ENCODE measurements around the gene PXMP4. TPM values are rescaled to one million over a fixed set of nuclear protein-coding genes. Genes with fewer than 3 reads are reported as not detected.
"Not testable (repeated sequence)": the region's sequence is repeated elsewhere in the genome, so short reads cannot be mapped to it uniquely, and the experiment has no call there.

PXMP4 gene
- total and polyA plus RNA-seq, 12 donors, result 6.8 to 47.4 (median 20.4) TPM

DNA sequence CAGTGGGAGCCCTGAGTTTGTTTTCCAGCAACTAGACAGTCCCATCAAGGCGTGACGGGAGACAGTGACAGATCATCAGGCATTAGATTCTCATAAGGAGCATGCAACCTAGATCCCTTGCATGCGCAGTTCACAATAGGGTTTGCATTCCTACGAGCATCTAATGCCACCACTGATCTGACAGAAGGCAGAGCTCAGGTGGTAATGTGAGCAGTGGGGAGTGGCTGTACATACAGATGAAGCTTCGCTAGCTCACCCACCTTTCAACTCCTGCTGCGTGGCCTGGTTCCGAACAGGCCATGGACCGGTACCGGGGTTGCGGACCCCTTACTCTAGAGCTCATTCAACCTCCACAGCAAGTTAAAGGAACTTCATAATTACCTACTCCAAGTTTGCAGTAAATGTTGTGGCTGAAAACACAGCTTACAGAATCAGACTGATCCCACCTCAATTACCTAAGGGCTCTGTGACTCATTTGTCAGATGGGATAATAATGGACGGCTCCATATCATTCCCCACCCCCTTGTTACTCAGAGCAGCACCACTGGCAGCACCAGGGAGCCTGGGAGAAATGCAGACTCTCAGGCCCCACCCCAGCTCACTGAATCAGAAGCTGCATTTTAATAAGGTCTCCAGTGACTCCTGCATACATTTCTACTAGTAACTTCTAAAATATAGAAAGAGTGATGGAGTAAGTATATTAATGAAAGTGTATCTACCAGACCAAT lies 15.7 kb downstream of the PXMP4 start:
- H3K27ac ChIP-seq, result no peak overlapping the region
- H3K4me1 ChIP-seq (replicated peaks in 1 of 2), result peaks cover 3 to 12% of the 10 kb centered on the region in 2 donors
- H3K36me3 ChIP-seq (replicated peaks in 1 of 2), result peaks cover 0 to 17% of the 10 kb centered on the region in 2 donors
- TF ChIP-seq, protein P1, sequence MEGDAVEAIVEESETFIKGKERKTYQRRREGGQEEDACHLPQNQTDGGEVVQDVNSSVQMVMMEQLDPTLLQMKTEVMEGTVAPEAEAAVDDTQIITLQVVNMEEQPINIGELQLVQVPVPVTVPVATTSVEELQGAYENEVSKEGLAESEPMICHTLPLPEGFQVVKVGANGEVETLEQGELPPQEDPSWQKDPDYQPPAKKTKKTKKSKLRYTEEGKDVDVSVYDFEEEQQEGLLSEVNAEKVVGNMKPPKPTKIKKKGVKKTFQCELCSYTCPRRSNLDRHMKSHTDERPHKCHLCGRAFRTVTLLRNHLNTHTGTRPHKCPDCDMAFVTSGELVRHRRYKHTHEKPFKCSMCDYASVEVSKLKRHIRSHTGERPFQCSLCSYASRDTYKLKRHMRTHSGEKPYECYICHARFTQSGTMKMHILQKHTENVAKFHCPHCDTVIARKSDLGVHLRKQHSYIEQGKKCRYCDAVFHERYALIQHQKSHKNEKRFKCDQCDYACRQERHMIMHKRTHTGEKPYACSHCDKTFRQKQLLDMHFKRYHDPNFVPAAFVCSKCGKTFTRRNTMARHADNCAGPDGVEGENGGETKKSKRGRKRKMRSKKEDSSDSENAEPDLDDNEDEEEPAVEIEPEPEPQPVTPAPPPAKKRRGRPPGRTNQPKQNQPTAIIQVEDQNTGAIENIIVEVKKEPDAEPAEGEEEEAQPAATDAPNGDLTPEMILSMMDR (IDR thresholded peaks at IDR 0.05), result no peak
- TF ChIP-seq POLR2A (IDR thresholded peaks at IDR 0.05), result no peak
- no peak overlapping the region for H3K4me3 ChIP-seq
- intact Hi-C loops (cut with DNase I), result no loop called here
- DNase-seq, result no peak
- WGBS, 4 donors, result 90 to 93% (median 93%) methylated on average over 8 to 11 of the region's 11 CpGs
- no peaks in the 10 kb centered on the region for H3K27me3 ChIP-seq
- no peaks in the 10 kb centered on the region for H3K9me3 ChIP-seq (replicated peaks in 1 of 3)

GRCh38 chr20:33703498-33704137 lies 16.5 kb downstream of the PXMP4 start:
- no peaks in the 10 kb centered on the region for H3K27me3 ChIP-seq
- H3K27ac ChIP-seq, result no peak overlapping the region
- no peak overlapping the region for H3K4me3 ChIP-seq
- WGBS, 4 donors, result 90 to 98% (median 95%) methylated on average over 8 of the region's 8 CpGs
- H3K4me1 ChIP-seq (replicated peaks in 1 of 2), result peaks cover 0 to 7% of the 10 kb centered on the region in 2 donors
- TF ChIP-seq, protein P1 (IDR thresholded peaks at IDR 0.05), result no peak
- no peak for TF ChIP-seq POLR2A (IDR thresholded peaks at IDR 0.05)
- no peak for DNase-seq
- peaks cover 0 to 17% of the 10 kb centered on the region in 2 donors for H3K36me3 ChIP-seq (replicated peaks in 1 of 2)
- H3K9me3 ChIP-seq (replicated peaks in 1 of 3), result no peaks in the 10 kb centered on the region
- intact Hi-C loops (cut with DNase I), result no loop called here

DNA sequence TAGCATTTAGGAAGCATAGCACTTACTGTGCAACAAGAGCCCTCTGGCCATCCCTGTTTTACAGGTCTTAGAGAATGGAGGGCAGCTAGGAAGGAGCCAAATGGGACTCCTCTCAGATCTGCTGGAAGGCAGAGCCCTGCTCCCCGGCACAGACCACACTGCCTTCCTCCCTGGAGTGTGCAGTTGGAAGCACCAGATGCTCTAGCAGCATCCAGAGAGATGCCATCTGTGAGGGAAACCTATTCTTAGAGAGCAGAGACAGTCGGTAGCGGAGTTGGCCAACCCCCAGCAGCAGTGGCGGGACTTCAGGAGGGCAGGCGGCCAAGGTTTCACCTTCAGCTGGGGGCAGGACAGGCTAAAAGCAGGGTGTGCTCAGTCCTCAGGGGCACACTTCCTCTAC lies 17.2 kb downstream of the PXMP4 start:
- TF ChIP-seq POLR2A (IDR thresholded peaks at IDR 0.05), result no peak
- TF ChIP-seq, protein P1 (IDR thresholded peaks at IDR 0.05), result no peak
- no peak overlapping the region for H3K27ac ChIP-seq
- peak in 3 of 7 donors; percentile 46 to 63 (median 51) for DNase-seq

DNA sequence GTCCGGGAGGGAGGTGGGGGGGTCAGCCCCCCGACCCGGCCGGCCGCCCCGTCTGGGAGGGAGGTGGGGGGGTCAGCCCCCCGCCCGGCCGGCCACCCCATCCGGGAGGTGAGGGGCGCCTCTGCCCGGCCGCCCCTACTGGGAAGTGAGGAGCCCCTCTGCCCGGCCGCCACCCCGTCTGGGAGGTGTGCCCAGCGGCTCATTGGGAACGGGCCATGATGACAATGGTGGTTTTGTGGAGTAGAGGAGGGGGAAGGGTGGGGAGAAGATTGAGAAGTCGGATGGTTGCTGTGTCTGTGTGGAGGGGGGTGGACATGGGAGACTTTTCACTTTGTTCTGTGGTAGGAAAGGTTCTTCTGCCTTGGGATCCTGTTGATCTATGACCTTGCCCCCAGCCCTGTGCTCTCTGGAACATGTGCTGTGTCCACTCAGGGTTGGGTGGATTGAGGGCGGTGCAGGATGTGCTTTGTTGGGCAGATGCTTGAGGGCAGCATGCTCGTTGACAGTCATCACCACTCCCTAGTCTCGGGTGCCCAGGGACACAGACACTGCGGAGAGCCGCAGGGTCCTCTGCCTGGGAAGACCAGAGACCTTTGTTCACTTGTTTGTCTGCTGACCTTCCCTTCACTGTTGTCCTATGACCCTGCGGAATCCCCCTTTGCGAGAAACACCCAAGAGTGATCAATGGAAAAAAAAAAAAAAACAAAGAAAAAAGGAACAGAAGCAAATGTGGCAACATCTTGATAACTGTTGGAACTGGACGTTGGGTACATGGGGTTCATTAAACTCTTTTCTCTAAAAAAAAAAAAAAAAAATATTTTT lies 18.3 kb downstream of the PXMP4 start:
- Histone ChIP-seq H3K4me1 (replicated peaks in 1 of 2) (peaks cover 0 to 12% of the 10 kb centered on the region in 2 donors), H3K36me3 (replicated peaks in 1 of 2) (peaks cover 0 to 7% of the 10 kb centered on the region in 2 donors), H3K9me3 (replicated peaks in 1 of 3) (no peaks in the 10 kb centered on the region), H3K27ac (no peak overlapping the region), H3K27me3 (no peaks in the 10 kb centered on the region), H3K4me3 (no peak overlapping the region)
- intact Hi-C loops (cut with DNase I), result no loop called here
- 88 to 94% (median 91%) methylated on average over 9 to 27 of the region's 27 CpGs for WGBS, 4 donors
- TF ChIP-seq, protein P1 (IDR thresholded peaks at IDR 0.05), result no peak
- no peak for DNase-seq

More for the DNA sequence above, 17.2 kb downstream of the PXMP4 start:
- Histone ChIP-seq H3K4me1 (replicated peaks in 1 of 2) (peaks cover 0 to 5% of the 10 kb centered on the region in 2 donors), H3K27me3 (no peaks in the 10 kb centered on the region), H3K9me3 (replicated peaks in 1 of 3) (no peaks in the 10 kb centered on the region), H3K4me3 (no peak overlapping the region), H3K36me3 (replicated peaks in 1 of 2) (peaks cover 0 to 17% of the 10 kb centered on the region in 2 donors)
- intact Hi-C loops (cut with DNase I), result no loop called here
- WGBS, 4 donors, result 29 to 55% (median 33%) methylated on average over 5 of the region's 5 CpGs

DNA sequence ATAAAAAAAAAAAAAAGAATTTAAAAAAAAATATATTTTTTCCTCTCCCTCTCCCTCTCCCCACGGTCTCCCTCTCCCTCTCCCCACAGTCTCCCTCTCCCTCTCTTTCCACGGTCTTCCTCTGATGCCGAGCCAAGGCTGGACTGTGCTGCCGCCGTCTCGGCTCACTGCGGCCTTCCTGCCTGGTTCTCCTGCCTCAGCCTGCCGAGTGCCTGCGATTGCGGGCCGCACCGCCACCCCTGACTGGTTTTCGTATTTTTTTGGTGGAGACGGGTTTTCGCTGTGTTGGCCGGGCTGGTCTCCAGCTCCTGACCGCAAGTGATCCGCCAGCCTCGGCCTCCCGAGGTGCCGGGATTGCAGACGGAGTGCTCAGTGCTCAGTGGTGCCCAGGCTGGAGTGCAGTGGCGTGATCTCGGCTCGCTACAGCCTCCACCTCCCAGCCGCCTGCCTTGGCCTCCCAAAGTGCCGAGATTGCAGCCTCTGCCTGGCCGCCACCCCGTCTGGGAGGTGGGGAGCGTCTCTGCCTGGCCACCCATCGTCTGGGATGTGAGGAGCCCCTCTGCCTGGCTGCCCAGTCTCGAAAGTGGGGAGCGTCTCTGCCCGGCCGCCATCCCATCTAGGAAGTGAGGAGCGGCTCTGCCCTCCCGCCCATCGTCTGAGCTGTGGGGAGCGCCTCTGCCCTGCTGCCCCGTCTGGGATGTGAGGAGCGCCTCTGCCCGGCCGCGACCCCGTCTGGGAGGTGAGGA lies 19.2 kb downstream of the PXMP4 start:
- H3K4me1 ChIP-seq (replicated peaks in 1 of 2), result peaks cover 0 to 14% of the 10 kb centered on the region in 2 donors
- H3K4me3 ChIP-seq; H3K36me3 ChIP-seq (replicated peaks in 1 of 2); intact Hi-C loops (cut with DNase I); H3K27me3 ChIP-seq; DNase-seq; H3K9me3 ChIP-seq (replicated peaks in 1 of 3); H3K27ac ChIP-seq: not testable (repeated sequence)
- WGBS, 4 donors, result 87 to 94% (median 93%) methylated on average over 28 to 44 of the region's 45 CpGs

DNA sequence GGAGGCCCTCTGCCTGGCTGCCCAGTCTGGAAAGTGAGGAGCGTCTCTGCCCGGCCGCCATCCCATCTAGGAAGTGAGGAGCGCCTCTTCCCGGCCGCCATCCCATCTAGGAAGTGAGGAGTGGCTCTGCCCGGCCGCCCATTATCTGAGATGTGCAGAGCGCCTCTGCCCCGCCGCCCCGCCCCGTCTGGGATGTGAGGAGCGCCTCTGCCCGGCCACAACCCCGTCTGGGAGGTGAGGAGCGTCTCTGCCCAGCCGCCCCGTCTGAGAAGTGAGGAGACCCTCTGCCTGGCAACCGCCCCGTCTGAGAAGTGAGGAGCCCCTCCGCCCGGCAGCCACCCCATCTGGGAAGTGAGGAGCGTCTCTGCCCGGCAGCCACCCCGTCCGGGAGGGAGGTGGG lies 21.1 kb downstream of the PXMP4 start:
- H3K4me3 ChIP-seq; intact Hi-C loops (cut with DNase I); H3K9me3 ChIP-seq (replicated peaks in 1 of 3); H3K36me3 ChIP-seq (replicated peaks in 1 of 2); DNase-seq; H3K27ac ChIP-seq; H3K27me3 ChIP-seq: not testable (repeated sequence)
- 94 to 100% (median 98%) methylated on average over 2 to 19 of the region's 27 CpGs; no CpG with 5 or more reads in 1 of the 4 donors for WGBS, 4 donors
- H3K4me1 ChIP-seq (replicated peaks in 1 of 2), result peaks cover 0 to 14% of the 10 kb centered on the region in 2 donors

Measured in adrenal gland (tissue), 12 donors.